ENCODE measurements around the gene HMSD. TPM values are rescaled to one million over a fixed set of nuclear protein-coding genes. Genes with fewer than 3 reads are reported as not detected.

The HMSD gene
- total RNA-seq, 6 donors from 2014 or later, result 0.30 to 2.9 (median 1.0) TPM; not detected in 2

DNA sequence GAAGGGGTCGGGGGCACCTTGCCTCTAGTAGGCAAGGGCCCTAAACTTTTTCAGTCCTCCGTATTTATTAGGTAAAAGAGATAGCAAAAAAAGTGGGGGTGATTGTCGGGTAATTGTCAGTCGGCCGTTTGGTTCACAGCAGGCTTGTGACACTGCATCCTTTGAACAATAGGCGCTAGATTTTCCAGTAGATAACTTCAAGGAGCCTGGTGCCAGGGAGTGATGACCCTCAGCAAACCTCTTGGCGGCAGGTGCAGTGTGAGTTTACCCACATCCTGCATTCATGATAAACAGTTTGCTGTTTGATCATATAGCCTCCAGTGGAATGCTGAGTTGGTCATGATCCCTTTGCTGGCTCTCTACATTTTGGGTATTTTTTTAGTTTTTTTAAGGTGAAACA, 43.6 kb downstream of the HMSD start:
- H3K36me3 ChIP-seq, result peaks cover 0 to 15% (median 4%) of the 10 kb centered on the region in 4 donors
- TF ChIP-seq POLR2AphosphoS5 (IDR thresholded peaks at IDR 0.05), result no peak
- TF ChIP-seq EP300 (IDR thresholded peaks at IDR 0.05), result no peak
- no peak for TF ChIP-seq POLR2A (IDR thresholded peaks at IDR 0.05)
- TF ChIP-seq, protein P1, sequence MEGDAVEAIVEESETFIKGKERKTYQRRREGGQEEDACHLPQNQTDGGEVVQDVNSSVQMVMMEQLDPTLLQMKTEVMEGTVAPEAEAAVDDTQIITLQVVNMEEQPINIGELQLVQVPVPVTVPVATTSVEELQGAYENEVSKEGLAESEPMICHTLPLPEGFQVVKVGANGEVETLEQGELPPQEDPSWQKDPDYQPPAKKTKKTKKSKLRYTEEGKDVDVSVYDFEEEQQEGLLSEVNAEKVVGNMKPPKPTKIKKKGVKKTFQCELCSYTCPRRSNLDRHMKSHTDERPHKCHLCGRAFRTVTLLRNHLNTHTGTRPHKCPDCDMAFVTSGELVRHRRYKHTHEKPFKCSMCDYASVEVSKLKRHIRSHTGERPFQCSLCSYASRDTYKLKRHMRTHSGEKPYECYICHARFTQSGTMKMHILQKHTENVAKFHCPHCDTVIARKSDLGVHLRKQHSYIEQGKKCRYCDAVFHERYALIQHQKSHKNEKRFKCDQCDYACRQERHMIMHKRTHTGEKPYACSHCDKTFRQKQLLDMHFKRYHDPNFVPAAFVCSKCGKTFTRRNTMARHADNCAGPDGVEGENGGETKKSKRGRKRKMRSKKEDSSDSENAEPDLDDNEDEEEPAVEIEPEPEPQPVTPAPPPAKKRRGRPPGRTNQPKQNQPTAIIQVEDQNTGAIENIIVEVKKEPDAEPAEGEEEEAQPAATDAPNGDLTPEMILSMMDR (IDR thresholded peaks at IDR 0.05), result no peak
- H3K27me3 ChIP-seq, result no peaks in the 10 kb centered on the region
- H3K4me1 ChIP-seq, result no peaks in the 10 kb centered on the region
- H3K27ac ChIP-seq, result no peak overlapping the region
- no peak overlapping the region for H3K4me3 ChIP-seq
- 80 to 87% methylated on average over 7 of the region's 7 CpGs for WGBS, 2 donors
- peaks cover 0 to 12% (median 7%) of the 10 kb centered on the region in 4 donors for H3K9me3 ChIP-seq
- ATAC-seq (ENCODE audit: low FRiP score in 2 of 2), result no peak
- DNase-seq, result no peak

DNA sequence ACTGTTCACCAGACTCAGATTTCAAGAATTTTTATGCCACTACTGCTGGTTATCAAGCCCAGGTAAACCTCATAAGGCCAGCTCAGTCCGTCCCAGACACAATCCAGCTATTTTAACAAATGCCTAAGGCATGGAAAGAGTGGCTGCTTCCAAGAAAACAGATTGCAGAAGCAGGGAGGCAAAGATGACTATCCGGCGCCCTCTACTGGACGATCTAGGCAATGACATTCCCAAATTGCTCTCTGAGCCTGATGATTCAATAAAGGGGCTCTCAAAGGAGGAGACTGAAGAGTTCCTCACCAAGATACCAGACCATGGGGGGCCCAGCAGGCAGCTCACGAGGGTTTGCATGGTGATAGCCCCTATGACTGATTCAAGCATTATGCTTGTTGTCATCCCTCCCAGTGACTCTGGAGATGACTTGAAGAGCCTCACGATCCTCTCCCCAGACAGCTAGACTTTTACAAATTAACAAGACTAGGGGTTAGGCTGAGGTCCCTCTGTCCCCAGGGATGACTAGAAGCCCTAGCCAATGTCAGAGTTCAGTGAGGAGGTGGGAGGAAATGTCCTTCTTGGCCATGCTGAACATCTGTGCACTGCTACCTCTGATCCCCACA, 45.8 kb downstream of the HMSD start:
- DNase-seq, result peak in 1 of 2 donors; percentile 52
- H3K36me3 ChIP-seq, result no peaks in the 10 kb centered on the region
- peaks cover 0 to 12% (median 7%) of the 10 kb centered on the region in 4 donors for H3K9me3 ChIP-seq
- H3K27me3 ChIP-seq, result no peaks in the 10 kb centered on the region
- TF ChIP-seq POLR2AphosphoS5 (IDR thresholded peaks at IDR 0.05), result no peak
- no peak for TF ChIP-seq EP300 (IDR thresholded peaks at IDR 0.05)
- no peak for TF ChIP-seq POLR2A (IDR thresholded peaks at IDR 0.05)
- TF ChIP-seq, protein P1 (IDR thresholded peaks at IDR 0.05), result peak; percentile 58 to 89 (median 77)
- 0 to 40% methylated on average over 4 to 6 of the region's 6 CpGs for WGBS, 2 donors
- peak; percentile 81 to 87 for ATAC-seq (ENCODE audit: low FRiP score in 2 of 2)
- no peak overlapping the region for H3K27ac ChIP-seq
- H3K4me3 ChIP-seq, result no peak overlapping the region
- H3K4me1 ChIP-seq, result no peaks in the 10 kb centered on the region

DNA sequence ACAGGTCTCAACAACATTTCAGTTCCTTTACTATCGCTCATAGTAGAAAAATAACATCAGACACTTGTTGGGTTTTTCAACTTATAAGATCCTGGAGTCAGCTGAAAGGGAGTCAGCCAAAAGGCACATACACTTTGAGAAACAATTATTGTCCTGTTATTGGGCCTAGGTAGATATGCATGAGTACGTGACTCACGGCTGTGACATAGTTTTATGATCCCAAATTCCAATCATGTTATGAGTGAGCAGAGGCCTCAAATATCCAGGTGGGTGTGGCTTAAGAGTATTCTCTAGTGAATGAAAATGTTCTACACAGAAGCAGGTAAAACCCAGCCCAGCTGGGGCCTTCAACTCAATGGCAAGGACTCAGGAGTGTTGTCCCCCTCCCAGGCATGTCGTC, 47.9 kb downstream of the HMSD start:
- no peaks in the 10 kb centered on the region for H3K27me3 ChIP-seq
- WGBS, 2 donors, result 85 to 86% methylated on average over 4 of the region's 4 CpGs
- no peaks in the 10 kb centered on the region for H3K4me1 ChIP-seq
- no peak overlapping the region for H3K27ac ChIP-seq
- no peak for DNase-seq
- no peak overlapping the region for H3K4me3 ChIP-seq
- TF ChIP-seq EP300 (IDR thresholded peaks at IDR 0.05), result no peak
- no peak for TF ChIP-seq POLR2A (IDR thresholded peaks at IDR 0.05)
- TF ChIP-seq, protein P1 (IDR thresholded peaks at IDR 0.05), result no peak
- TF ChIP-seq POLR2AphosphoS5 (IDR thresholded peaks at IDR 0.05), result no peak
- no peak for ATAC-seq (ENCODE audit: low FRiP score in 2 of 2)
- H3K9me3 ChIP-seq, result peaks cover 0 to 12% (median 7%) of the 10 kb centered on the region in 4 donors
- H3K36me3 ChIP-seq, result no peaks in the 10 kb centered on the region

DNA sequence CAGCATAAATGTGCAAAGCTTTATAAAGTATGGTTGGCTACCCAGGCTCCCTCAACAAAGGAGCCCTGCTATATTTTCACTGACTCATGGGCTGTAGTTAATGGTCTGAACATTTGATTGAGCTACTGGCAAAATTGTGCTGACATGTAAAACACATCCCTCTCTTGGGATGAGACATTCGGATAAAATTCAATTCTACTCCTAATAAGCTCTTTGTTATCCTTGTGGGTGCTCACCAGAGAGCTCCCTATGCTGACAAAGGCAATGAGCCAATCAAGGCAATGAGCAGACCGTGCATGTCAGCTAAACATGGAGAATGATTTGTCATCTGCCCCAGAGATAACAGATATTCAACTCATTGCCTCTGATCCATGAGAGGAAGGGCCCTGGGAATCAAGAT, 48.5 kb downstream of the HMSD start:
- H3K4me1 ChIP-seq, result no peaks in the 10 kb centered on the region
- H3K9me3 ChIP-seq, result peaks cover 0 to 12% (median 7%) of the 10 kb centered on the region in 4 donors
- no peaks in the 10 kb centered on the region for H3K36me3 ChIP-seq
- peaks cover 0 to 4% (median 0%) of the 10 kb centered on the region in 4 donors for H3K27me3 ChIP-seq
- DNase-seq (no peak), ATAC-seq (ENCODE audit: low FRiP score in 2 of 2) (no peak)
- TF ChIP-seq, protein P1 (IDR thresholded peaks at IDR 0.05), result no peak
- TF ChIP-seq POLR2AphosphoS5 (IDR thresholded peaks at IDR 0.05) (no peak), EP300 (IDR thresholded peaks at IDR 0.05) (no peak), POLR2A (IDR thresholded peaks at IDR 0.05) (no peak)
- no peak overlapping the region for H3K4me3 ChIP-seq
- no peak overlapping the region for H3K27ac ChIP-seq
- 95 to 96% methylated on average over 2 of the region's 2 CpGs for WGBS, 2 donors

DNA sequence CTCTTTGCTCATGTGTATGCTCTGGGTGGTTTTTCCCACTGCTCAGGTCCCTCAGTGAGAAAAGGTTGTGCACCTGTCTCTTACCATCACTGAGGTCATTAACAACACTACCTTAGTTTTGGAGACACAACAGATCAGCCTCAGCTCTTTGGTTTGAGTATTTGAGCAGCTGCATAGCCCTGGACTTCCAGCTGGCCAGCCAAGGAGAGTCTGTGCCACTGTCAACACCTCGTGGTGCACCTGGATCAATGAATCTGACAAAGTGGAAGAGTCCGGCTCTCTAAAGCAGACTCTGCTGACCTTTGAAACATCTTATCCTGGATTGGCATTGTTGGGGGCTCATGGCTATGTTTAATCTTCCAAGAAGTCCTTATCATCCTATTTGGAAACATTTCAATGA, 50.8 kb downstream of the HMSD start:
- ATAC-seq (ENCODE audit: low FRiP score in 2 of 2), result no peak

More for the DNA sequence above, 50.8 kb downstream of the HMSD start:
- no peaks in the 10 kb centered on the region for H3K36me3 ChIP-seq
- no peak overlapping the region for H3K27ac ChIP-seq
- H3K4me1 ChIP-seq, result no peaks in the 10 kb centered on the region
- peaks cover 0 to 12% (median 7%) of the 10 kb centered on the region in 4 donors for H3K9me3 ChIP-seq
- DNase-seq, result no peak
- TF ChIP-seq EP300 (IDR thresholded peaks at IDR 0.05) (no peak), POLR2AphosphoS5 (IDR thresholded peaks at IDR 0.05) (no peak)
- TF ChIP-seq, protein P1 (IDR thresholded peaks at IDR 0.05), result no peak
- 64 to 86% methylated on average over 2 of the region's 2 CpGs for WGBS, 2 donors
- H3K4me3 ChIP-seq, result no peak overlapping the region
- H3K27me3 ChIP-seq, result peaks cover 0 to 7% (median 0%) of the 10 kb centered on the region in 4 donors

Measured in upper lobe of left lung (tissue), 6 donors.